ENCODE results near the gene PRRC2B.

PRRC2B gene

GRCh38 chr9:131406563-131407436 lies 12.9 kb downstream of the PRRC2B start:
- Histone ChIP-seq H3K4me1 (peaks cover 73% of the 10 kb centered on the region), H3K4me3 (no peak overlapping the region), H3K36me3 (replicated peaks) (peaks cover 23% of the 10 kb centered on the region), H3K27me3 (ENCODE audit: low read depth) (no peaks in the 10 kb centered on the region), H3K9me3 (0 out of 2 replicates have a peak, but pooled peaks cover 3% of the 10 kb centered on the region)
- in situ Hi-C loops (cut with MboI; ENCODE audit: low sequenced_read_pairs): no loop called here
- no peak for DNase-seq (ENCODE audit: low spot score in 2 of 2)

GRCh38 chr9:131407717-131408195 lies 13.9 kb downstream of the PRRC2B start:
- peaks cover 64% of the 10 kb centered on the region for H3K4me1 ChIP-seq
- H3K36me3 ChIP-seq (replicated peaks): peaks cover 29% of the 10 kb centered on the region
- no peaks in the 10 kb centered on the region for H3K27me3 ChIP-seq (ENCODE audit: low read depth)
- in situ Hi-C loops (cut with MboI; ENCODE audit: low sequenced_read_pairs): no loop called here
- H3K9me3 ChIP-seq: 0 out of 2 replicates have a peak, but pooled peaks cover 3% of the 10 kb centered on the region
- peak; percentile 52 to 71 for DNase-seq (ENCODE audit: low spot score in 2 of 2)
- no peak overlapping the region for H3K4me3 ChIP-seq

- Histone ChIP-seq H3K27me3 (ENCODE audit: low read depth) (no peaks in the 10 kb centered on the region), H3K4me3 (no peak overlapping the region), H3K4me1 (peaks cover 51% of the 10 kb centered on the region), H3K36me3 (replicated peaks) (peaks cover 39% of the 10 kb centered on the region), H3K9me3 (peaks cover 8% of the 10 kb centered on the region; the same call in 1 of the 2 replicates)
- in situ Hi-C loops (cut with MboI; ENCODE audit: low sequenced_read_pairs): no loop called here
- no peak for DNase-seq (ENCODE audit: low spot score in 2 of 2)
Measured at GRCh38 chr9:131409458-131409992, 15.6 kb downstream of the PRRC2B start.

DNA sequence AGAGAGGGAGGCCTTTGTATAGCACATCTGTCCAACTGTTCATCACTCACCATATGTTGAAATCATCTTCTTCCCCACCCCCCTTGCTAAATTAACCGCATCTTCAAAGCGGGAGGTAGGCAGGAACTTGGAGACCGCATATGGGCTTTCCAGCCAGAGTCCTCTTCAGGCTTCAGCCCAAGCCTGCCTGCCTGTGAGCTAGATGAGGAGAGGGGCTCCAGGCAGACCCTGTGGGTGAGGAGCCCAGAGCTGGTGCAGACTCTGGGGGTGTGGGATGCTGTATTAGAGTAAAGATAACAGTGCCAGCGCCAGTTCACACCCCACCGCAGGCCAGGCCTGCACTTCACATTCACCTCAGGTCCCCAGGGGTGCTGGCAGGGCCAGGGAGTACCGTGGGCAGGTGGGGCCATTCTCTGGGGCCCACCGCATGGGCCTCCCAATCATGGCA lies 16.2 kb downstream of the PRRC2B start:
- Histone ChIP-seq H3K27me3 (ENCODE audit: low read depth) (no peaks in the 10 kb centered on the region), H3K36me3 (replicated peaks) (peaks cover 44% of the 10 kb centered on the region), H3K4me3 (no peak overlapping the region), H3K4me1 (peaks cover 45% of the 10 kb centered on the region), H3K9me3 (peaks cover 8% of the 10 kb centered on the region; the same call in 1 of the 2 replicates)
- no peak for DNase-seq (ENCODE audit: low spot score in 2 of 2)
- in situ Hi-C loops (cut with MboI; ENCODE audit: low sequenced_read_pairs): no loop called here

- H3K4me1 ChIP-seq: peaks cover 31% of the 10 kb centered on the region
- DNase-seq (ENCODE audit: low spot score in 2 of 2): no peak
- in situ Hi-C loops (cut with MboI; ENCODE audit: low sequenced_read_pairs): no loop called here
- H3K27me3 ChIP-seq (ENCODE audit: low read depth): no peaks in the 10 kb centered on the region
- peaks cover 47% of the 10 kb centered on the region for H3K36me3 ChIP-seq (replicated peaks)
- peaks cover 8% of the 10 kb centered on the region; the same call in 1 of the 2 replicates for H3K9me3 ChIP-seq
- no peak overlapping the region for H3K4me3 ChIP-seq
Measured at GRCh38 chr9:131411719-131412681, 18.1 kb downstream of the PRRC2B start.

- no peak overlapping the region for H3K4me3 ChIP-seq
- H3K4me1 ChIP-seq: peaks cover 23% of the 10 kb centered on the region
- no peaks in the 10 kb centered on the region for H3K27me3 ChIP-seq (ENCODE audit: low read depth)
- peaks cover 7% of the 10 kb centered on the region; the same call in 1 of the 2 replicates for H3K9me3 ChIP-seq
- in situ Hi-C loops (cut with MboI; ENCODE audit: low sequenced_read_pairs): no loop called here
- DNase-seq (ENCODE audit: low spot score in 2 of 2): no peak
- peaks cover 55% of the 10 kb centered on the region for H3K36me3 ChIP-seq (replicated peaks)
Measured at GRCh38 chr9:131416509-131416908, 22.6 kb downstream of the PRRC2B start.

DNA sequence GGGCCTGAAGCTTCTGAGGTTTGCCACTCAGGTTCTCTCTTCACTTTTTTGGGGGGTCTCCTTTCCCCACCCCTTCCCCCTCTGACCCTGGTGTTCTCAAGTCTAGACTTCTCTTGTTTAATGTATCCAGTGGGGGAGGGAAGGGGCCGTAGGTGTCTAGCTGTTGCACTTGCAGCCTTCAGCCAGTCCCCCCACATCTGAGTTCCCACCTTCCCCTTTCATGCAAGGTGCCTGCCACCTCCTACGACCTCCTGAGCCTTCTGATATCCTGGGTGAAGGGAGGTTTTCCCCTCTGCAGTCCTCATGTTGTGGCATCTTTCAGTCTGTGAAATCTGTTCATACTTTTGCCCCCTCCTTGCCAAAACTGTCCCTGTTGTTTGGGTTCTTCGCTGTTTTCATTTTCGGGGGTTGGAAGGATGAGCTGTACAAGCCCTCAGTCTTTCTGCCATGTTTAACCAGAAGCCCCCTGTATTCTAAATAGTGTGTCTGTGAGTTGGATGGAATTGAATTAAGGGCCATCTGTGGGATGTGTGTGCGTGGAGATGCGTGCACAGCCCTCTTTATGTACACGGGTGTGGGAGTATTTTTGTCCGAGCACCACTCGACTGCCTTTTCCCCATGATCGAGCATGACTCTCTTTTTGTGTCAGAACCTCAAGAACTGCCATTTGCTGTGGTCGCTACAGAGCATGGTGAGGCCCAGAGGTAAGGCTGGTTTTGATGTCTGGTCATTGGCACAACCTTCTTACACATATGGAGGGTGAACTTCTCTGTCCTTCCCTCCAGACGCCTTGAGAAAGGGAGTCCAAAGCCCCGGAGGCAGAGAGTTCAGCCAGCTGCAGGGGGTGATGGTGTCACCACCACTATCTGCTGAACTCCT lies 23.6 kb downstream of the PRRC2B start:
- no peak overlapping the region for H3K4me3 ChIP-seq
- peaks cover 6% of the 10 kb centered on the region; the same call in 1 of the 2 replicates for H3K9me3 ChIP-seq
- in situ Hi-C loops (cut with MboI; ENCODE audit: low sequenced_read_pairs): no loop called here
- H3K4me1 ChIP-seq: peaks cover 23% of the 10 kb centered on the region
- H3K36me3 ChIP-seq (replicated peaks): peaks cover 56% of the 10 kb centered on the region
- DNase-seq (ENCODE audit: low spot score in 2 of 2): no peak
- H3K27me3 ChIP-seq (ENCODE audit: low read depth): no peaks in the 10 kb centered on the region

DNA sequence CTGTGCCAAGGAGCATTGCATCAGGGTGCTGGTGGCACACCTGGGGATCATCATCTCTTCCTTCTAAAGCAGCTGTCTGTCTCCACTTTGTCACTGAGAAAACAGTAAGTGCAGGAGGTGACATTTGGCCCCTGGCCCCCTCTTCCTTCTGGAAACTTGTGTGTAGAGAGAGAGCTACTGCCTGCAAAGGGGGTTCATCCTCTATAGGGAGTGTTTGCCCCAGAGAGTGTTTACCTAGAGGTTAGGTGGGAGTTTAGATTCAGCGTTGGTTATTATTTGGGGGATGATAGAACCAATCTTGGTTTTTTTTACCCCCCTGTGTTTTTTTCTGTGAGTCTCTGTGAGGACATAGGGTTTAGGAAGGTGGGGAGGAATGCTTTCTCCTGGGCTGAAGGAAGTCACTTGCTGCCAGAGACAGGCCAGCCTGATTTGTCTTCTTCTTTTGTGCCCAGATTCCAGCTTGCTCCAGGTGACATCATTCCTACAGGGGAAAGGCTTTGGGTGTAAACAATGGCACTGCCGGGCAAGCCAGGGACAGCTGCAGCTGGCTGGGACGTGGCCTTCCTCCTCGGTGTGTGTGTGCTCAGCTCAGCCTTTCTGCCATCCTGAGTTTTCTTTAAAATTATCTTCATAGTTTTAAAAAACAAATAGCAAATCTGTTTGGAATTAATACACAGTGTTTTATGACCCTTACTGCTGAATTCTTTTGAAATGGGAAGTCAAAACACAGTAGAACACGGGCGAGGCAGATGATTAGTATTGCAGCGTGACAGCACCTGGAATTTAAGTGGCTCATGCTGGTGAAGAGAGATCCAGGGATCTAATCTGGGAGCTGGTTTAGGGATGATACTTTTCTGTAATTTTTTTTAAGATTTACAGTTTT lies 24.5 kb downstream of the PRRC2B start:
- Histone ChIP-seq H3K9me3 (peaks cover 4% of the 10 kb centered on the region; the same call in 1 of the 2 replicates), H3K4me3 (no peak overlapping the region), H3K36me3 (replicated peaks) (peaks cover 57% of the 10 kb centered on the region), H3K27me3 (ENCODE audit: low read depth) (no peaks in the 10 kb centered on the region), H3K4me1 (peaks cover 23% of the 10 kb centered on the region)
- in situ Hi-C loops (cut with MboI; ENCODE audit: low sequenced_read_pairs): no loop called here
- peak in 1 of 2 experiments; percentile 55 for DNase-seq (ENCODE audit: low spot score in 2 of 2)

GRCh38 chr9:131419026-131419614 lies 25.2 kb downstream of the PRRC2B start:
- Histone ChIP-seq H3K36me3 (replicated peaks) (peaks cover 50% of the 10 kb centered on the region), H3K4me1 (peaks cover 23% of the 10 kb centered on the region), H3K27me3 (ENCODE audit: low read depth) (no peaks in the 10 kb centered on the region), H3K4me3 (no peak overlapping the region), H3K9me3 (no peaks in the 10 kb centered on the region)
- in situ Hi-C loops (cut with MboI; ENCODE audit: low sequenced_read_pairs): no loop called here
- no peak for DNase-seq (ENCODE audit: low spot score in 2 of 2)

DNA sequence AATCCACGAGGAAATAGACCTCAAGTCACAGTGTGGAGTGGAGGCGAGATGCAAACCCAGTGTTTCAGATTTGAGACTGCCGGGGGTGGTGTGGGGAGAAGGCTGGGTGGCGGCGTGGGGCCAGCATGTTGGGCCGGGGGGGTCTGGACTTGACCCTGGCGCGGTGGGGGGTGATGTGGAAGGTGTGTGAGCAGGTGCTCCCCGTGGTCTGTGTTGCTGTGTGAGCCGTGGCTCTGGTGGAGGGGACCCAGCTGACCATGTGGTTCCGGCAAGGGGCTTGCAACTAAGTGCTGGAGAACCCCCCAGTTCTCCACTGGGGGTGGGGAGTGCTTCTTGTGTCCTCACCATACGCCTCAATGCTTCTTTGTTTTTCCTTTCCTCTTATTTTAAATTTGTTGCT lies 25.8 kb downstream of the PRRC2B start:
- Histone ChIP-seq H3K9me3 (no peaks in the 10 kb centered on the region), H3K4me1 (peaks cover 23% of the 10 kb centered on the region), H3K4me3 (no peak overlapping the region), H3K36me3 (replicated peaks) (peaks cover 53% of the 10 kb centered on the region), H3K27me3 (ENCODE audit: low read depth) (no peaks in the 10 kb centered on the region)
- DNase-seq (ENCODE audit: low spot score in 2 of 2): no peak
- in situ Hi-C loops (cut with MboI; ENCODE audit: low sequenced_read_pairs): no loop called here

DNA sequence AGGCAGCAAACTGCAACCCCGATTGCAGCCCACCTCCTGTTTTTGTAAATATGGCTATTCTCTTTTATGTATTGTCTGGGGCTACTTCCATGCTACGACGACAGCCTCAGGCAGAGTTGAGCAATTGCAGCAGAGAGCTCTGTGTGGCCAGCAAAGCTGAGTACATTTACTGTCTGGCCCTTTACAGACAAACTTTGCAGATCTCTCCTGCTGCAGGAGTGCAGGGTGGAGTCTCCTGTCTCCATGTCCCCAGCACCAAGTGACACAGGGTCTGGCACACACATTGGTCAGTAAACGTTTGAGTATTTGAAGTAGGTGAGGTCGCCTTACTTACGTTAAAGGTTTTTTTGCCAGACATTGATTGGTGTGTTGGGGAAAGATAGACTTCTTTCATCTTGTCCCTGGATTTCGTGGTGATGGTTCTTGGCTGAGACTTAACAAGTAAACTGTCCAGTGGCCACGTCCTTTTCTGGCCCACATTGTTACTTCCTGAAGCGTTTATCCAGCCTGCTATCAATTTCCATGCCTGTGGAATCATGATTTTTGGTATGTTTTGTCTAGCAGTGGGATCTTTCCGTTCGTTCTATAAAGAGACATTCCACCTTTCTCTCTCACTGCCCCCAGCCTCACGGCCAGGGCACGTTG lies 27.2 kb downstream of the PRRC2B start:
- Histone ChIP-seq H3K4me1 (peaks cover 23% of the 10 kb centered on the region), H3K27me3 (ENCODE audit: low read depth) (no peaks in the 10 kb centered on the region), H3K9me3 (no peaks in the 10 kb centered on the region), H3K4me3 (no peak overlapping the region), H3K36me3 (replicated peaks) (peaks cover 49% of the 10 kb centered on the region)
- in situ Hi-C loops (cut with MboI; ENCODE audit: low sequenced_read_pairs): no loop called here
- peak in 1 of 2 experiments; percentile 49 for DNase-seq (ENCODE audit: low spot score in 2 of 2)

All from HAP-1 (cell line).